B cell (primary cell): ENCODE measurements around the gene WDFY4. TPM values are rescaled to one million over a fixed set of nuclear protein-coding genes. Genes with fewer than 3 reads are reported as not detected.

ENCODE experiments used
- ATAC-seq: fragments of 200-7000 bp; cut with Tn5 transposase; one replicate; pipeline ENCODE4 v1.10.0; 2021; ENCODE audit warnings: low read depth, mild to moderate bottlenecking, moderate number of reproducible peaks, moderate library complexity
- CTCF ChIA-PET: fragments of 350-600 bp; sonication (Branson Sonifier 250); formaldehyde crosslinking; loops from one replicate; lab custom pipeline; 2021; ENCODE audit warnings: antibody characterized with exemption, inconsistent platforms; lab: Charles Lee
- POLR2A ChIA-PET: fragments of 350-600 bp; sonication (Branson Sonifier 250); formaldehyde crosslinking; loops from one replicate; lab custom pipeline; 2021; ENCODE audit warnings: antibody characterized with exemption; lab: Charles Lee
- DNase-seq: peaks from one replicate; pipeline ENCODE4 v3.0.0; 2013
- H2AFZ ChIP-seq: 2 replicates; pipeline ENCODE4 v1.6.1; 2012; ENCODE audit warnings: mild to moderate bottlenecking, low read depth, low read length; ENCODE audit not compliant: insufficient read depth, poor library complexity, severe bottlenecking
- H3K27ac ChIP-seq, 2 donors: 1 replicate in 1 of 2; 2 replicates in 1 of 2; pipeline ENCODE4 v1.5.1; 2012 to 2013; ENCODE audit warnings: low read length in 2 of 2, mild to moderate bottlenecking in 2 of 2, moderate library complexity in 1 of 2
- H3K27me3 ChIP-seq, 4 experiments: fragments of 200-600 bp in 1 of 4; sonication (generic) in 1 of 4; replicated peaks in 1 of 4; 1 replicate in 2 of 4; 2 replicates in 2 of 4; pipeline versions ENCODE4 v1.6.1 to v1.7.0; 2013 to 2016; ENCODE audit warnings: low read length in 3 of 4, mild to moderate bottlenecking in 2 of 4, mixed read lengths in 1 of 4, moderate library complexity in 1 of 4; ENCODE audit not compliant: insufficient read depth in 4 of 4, control insufficient read depth in 3 of 4; ENCODE audit errors: control extremely low read depth in 1 of 4
- H3K36me3 ChIP-seq, 2 experiments: replicated peaks in 1 of 2; 1 replicate in 1 of 2; 2 replicates in 1 of 2; pipeline versions ENCODE4 v1.6.1 to v1.7.1; 2013; ENCODE audit warnings: low read length in 1 of 2; ENCODE audit not compliant: insufficient read depth in 2 of 2, control insufficient read depth in 1 of 2; ENCODE audit errors: control extremely low read depth in 1 of 2, extremely low read depth in 1 of 2
- H3K4me1 ChIP-seq, 2 donors: fragments of 200-600 bp in 1 of 2; sonication (generic) in 1 of 2; 1 replicate in 1 of 2; 2 replicates in 1 of 2; pipeline versions ENCODE4 v1.5.1 to v1.6.1; 2013 to 2017; ENCODE audit warnings: low read length in 2 of 2; ENCODE audit not compliant: control insufficient read depth in 2 of 2, insufficient read depth in 2 of 2
- H3K4me2 ChIP-seq: replicated peaks from 2 replicates; pipeline ENCODE3; 2012; ENCODE audit warnings: mild to moderate bottlenecking, low read depth, low read length; ENCODE audit not compliant: poor library complexity, severe bottlenecking
- H3K4me3 ChIP-seq, 5 experiments: fragments of 200-600 bp in 1 of 5; sonication (generic) in 1 of 5; 1 replicate in 3 of 5; 2 replicates in 2 of 5; pipeline versions ENCODE4 v1.5.1 to v1.7.0; 2011 to 2016; ENCODE audit warnings: low read length in 4 of 5, mild to moderate bottlenecking in 4 of 5, low read depth in 2 of 5, control low read depth in 1 of 5, moderate library complexity in 1 of 5; ENCODE audit not compliant: insufficient read depth in 1 of 5; ENCODE audit errors: control extremely low read depth in 1 of 5, extremely low read depth in 1 of 5
- H3K79me2 ChIP-seq: fragments of 200-600 bp; sonication (generic); one replicate; pipeline ENCODE4 v1.6.0; 2016; ENCODE audit warnings: low read length; ENCODE audit not compliant: control insufficient read depth, insufficient read depth
- H3K9ac ChIP-seq: fragments of 200-600 bp; sonication (generic); 2 replicates; pipeline ENCODE4 v1.6.1; 2017; ENCODE audit warnings: mild to moderate bottlenecking, low read length, moderate library complexity
- H3K9me3 ChIP-seq, 3 donors: one replicate each; pipeline versions ENCODE4 v1.6.1 to v1.7.1; 2013; ENCODE audit warnings: low read length in 2 of 3; ENCODE audit not compliant: control insufficient read depth in 2 of 3, insufficient read depth in 1 of 3; ENCODE audit errors: control extremely low read depth in 1 of 3
- H4K20me1 ChIP-seq: 2 replicates; pipeline ENCODE4 v1.6.0; 2012; ENCODE audit warnings: mild to moderate bottlenecking, low read length; ENCODE audit not compliant: insufficient read depth, control insufficient read depth, poor library complexity, severe bottlenecking
- H3K27ac Mint-ChIP-seq: one replicate; pipeline ENCODE4 v1.8.0; 2021; ENCODE audit warnings: mixed read lengths
- H3K27me3 Mint-ChIP-seq: one replicate; pipeline ENCODE4 v1.8.0; 2021; ENCODE audit warnings: mixed read lengths
- H3K4me1 Mint-ChIP-seq: one replicate; pipeline ENCODE4 v1.8.0; 2021; ENCODE audit warnings: mixed read lengths
- H3K4me3 Mint-ChIP-seq: one replicate; pipeline ENCODE4 v1.8.0; 2021; ENCODE audit warnings: mixed read lengths
- H3K9me3 Mint-ChIP-seq: one replicate; pipeline ENCODE4 v1.8.0; 2022; ENCODE audit warnings: mixed read lengths; ENCODE audit not compliant: insufficient read depth
- EZH2 ChIP-seq: IDR thresholded peaks from 2 replicates; pipeline ENCODE4 v1.6.1; 2012; ENCODE audit warnings: borderline replicate concordance, low read depth, mild to moderate bottlenecking, moderate library complexity, low read length; ENCODE audit not compliant: insufficient read depth, poor library complexity, severe bottlenecking
- WGBS: methylation state at CpG from one replicate; pipeline ENCODE4 v1.1.5; 2013; ENCODE audit warnings: missing lambda C conversion rate; ENCODE audit not compliant: insufficient coverage; 5-methylcytosine and 5-hydroxymethylcytosine counted together
- intact Hi-C: fragments of 100-400 bp; cut with micrococcal nuclease; formaldehyde crosslinking; loops from one replicate; pipeline ENCODE4 v1.10.0; 2022
- polyA minus RNA-seq: library from RNA; depleted of rRNA, polyadenylated mRNA; stranded (reverse); fragments of >200 nt; gene quantifications from 2 replicates; pipeline ENCODE4 v1.2.3, GENCODE V29; 2012
- polyA plus RNA-seq: library from polyadenylated mRNA; depleted of rRNA; stranded (reverse); fragments of >200 nt; gene quantifications from 2 replicates; pipeline ENCODE4 v1.2.3, GENCODE V29; 2012
- total RNA-seq, 2 donors: library from RNA; stranded (reverse); fragments of 120-200 nt in 1 of 2; gene quantifications; 1 replicate in 1 of 2; 2 replicates in 1 of 2; pipeline versions ENCODE4 v1.2.3 to v1.2.4, GENCODE V29; 2013 to 2022
- TF ChIP-seq, protein P1 (sequence below): fragments of 200-600 bp; IDR thresholded peaks from one replicate; pipeline ENCODE4 v1.8.0; 2022; ENCODE audit warnings: antibody characterized with exemption, mild to moderate bottlenecking

WDFY4 gene, protein sequence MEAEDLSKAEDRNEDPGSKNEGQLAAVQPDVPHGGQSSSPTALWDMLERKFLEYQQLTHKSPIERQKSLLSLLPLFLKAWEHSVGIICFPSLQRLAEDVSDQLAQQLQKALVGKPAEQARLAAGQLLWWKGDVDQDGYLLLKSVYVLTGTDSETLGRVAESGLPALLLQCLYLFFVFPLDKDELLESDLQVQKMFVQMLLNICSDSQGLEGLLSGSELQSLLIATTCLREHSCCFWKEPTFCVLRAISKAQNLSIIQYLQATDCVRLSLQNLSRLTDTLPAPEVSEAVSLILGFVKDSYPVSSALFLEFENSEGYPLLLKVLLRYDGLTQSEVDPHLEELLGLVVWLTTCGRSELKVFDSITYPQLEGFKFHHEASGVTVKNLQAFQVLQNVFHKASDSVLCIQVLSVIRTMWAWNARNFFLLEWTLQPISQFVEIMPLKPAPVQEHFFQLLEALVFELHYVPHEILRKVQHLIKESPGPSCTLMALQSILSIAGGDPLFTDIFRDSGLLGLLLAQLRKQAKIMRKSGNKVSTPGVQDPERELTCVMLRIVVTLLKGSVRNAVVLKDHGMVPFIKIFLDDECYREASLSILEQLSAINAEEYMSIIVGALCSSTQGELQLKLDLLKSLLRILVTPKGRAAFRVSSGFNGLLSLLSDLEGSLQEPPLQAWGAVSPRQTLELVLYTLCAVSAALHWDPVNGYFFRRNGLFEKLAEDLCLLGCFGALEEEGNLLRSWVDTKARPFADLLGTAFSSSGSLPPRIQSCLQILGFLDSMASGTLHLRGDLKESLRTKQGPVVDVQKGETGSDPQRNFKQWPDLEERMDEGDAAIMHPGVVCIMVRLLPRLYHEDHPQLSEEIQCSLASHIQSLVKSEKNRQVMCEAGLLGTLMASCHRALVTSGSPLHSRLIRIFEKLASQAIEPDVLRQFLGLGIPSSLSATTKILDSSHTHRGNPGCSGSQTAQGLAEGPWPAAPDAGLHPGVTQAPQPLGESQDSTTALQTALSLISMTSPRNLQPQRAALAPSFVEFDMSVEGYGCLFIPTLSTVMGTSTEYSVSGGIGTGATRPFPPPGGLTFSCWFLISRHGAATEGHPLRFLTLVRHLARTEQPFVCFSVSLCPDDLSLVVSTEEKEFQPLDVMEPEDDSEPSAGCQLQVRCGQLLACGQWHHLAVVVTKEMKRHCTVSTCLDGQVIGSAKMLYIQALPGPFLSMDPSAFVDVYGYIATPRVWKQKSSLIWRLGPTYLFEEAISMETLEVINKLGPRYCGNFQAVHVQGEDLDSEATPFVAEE (N-terminal part only)
- total RNA-seq: 560 and 570 TPM in 2 replicates
- total RNA-seq (2013): 158 TPM
- 255 and 262 TPM in 2 replicates for polyA plus RNA-seq
- 290 and 393 TPM in 2 replicates for polyA minus RNA-seq

DNA sequence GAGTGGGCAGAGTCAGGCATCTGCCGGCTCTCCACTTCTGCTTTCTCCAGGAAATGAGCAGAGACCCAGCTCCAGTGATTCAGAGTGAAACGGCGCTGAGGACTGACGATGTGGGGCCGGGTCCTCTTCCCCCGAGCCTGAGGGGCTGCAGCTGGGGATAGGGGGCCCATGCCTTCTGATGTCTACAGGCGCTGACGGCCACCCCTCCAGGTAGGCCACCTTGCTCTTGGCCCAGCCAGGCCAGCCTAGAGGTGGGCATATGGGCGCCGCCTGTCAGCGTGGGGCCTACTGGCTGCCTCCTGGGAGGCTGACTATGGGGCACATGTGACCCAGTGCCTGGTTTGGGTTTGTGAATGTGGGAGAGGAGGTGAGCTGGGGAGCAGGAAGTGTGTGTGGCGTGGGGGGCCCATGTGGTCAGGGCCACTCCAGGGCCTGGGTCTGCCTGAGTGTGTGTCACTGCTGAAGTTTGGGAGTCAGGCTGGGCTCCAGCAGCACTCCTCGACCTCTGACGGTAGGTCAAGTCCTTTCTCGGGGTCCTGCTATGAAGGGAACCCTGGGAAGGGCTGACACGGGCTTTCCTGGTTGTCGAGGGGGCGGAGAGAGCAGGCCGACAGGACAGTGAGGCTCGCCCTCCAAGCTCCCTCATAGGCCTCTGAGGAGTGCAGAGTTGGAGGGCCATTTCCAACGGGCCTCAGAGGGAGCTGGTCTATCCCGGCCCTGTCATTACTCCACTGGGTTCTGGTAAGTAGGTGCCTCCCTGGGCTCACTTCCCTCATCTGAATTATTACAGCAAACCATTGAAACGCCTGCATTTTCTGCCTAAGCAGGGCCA, at the start of gene WDFY4:
WDFY4 (plus strand) TSS at position 82 of the 832 bp plus-strand sequence. CDS start 24,860 bp downstream, outside the sequence.
- H3K27me3 ChIP-seq: no peaks in the 10 kb centered on the region
- ATAC-seq (peak; percentile 74), DNase-seq (peak; percentile 85)
- peaks cover 64 to 77% of the 10 kb centered on the region in 2 donors for H3K4me1 ChIP-seq
- intact Hi-C loops: loop anchor here (1.0 to 10.0 kb wide), 7 partner anchors 13 to 510 kb away; partner anchors contain the start of gene MAPK8
- TF ChIP-seq EZH2: no peak
- TF ChIP-seq, protein P1, sequence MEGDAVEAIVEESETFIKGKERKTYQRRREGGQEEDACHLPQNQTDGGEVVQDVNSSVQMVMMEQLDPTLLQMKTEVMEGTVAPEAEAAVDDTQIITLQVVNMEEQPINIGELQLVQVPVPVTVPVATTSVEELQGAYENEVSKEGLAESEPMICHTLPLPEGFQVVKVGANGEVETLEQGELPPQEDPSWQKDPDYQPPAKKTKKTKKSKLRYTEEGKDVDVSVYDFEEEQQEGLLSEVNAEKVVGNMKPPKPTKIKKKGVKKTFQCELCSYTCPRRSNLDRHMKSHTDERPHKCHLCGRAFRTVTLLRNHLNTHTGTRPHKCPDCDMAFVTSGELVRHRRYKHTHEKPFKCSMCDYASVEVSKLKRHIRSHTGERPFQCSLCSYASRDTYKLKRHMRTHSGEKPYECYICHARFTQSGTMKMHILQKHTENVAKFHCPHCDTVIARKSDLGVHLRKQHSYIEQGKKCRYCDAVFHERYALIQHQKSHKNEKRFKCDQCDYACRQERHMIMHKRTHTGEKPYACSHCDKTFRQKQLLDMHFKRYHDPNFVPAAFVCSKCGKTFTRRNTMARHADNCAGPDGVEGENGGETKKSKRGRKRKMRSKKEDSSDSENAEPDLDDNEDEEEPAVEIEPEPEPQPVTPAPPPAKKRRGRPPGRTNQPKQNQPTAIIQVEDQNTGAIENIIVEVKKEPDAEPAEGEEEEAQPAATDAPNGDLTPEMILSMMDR: no peak
- H3K9ac ChIP-seq: peak within 1 kb of the TSS; percentile 88
- ChIA-PET POLR2A (interaction anchor here (0.6 to 4.4 kb wide), 14 partner anchors 10 to 225 kb away, joined by 3 to 263 read pairs (median 5); no protein-coding TSS in a partner anchor), CTCF (interaction anchor here (0.9 to 9.6 kb wide), 17 partner anchors 9 to 119 kb away, joined by 3 to 139 read pairs (median 7); no protein-coding TSS in a partner anchor)
- no peaks in the 10 kb centered on the region for H3K27me3 Mint-ChIP-seq
- peak within 1 kb of the TSS; percentile 94 for H3K4me3 Mint-ChIP-seq
- H3K36me3 ChIP-seq: peaks cover 7 to 9% of the 10 kb centered on the region in 2 experiments
- 2% methylated on average over 23 of the region's 23 CpGs for WGBS
- peaks cover 0 to 6% (median 4%) of the 10 kb centered on the region in 3 donors for H3K9me3 ChIP-seq
- peak within 1 kb of the TSS; percentile 73 to 89 (median 86) for H3K4me3 ChIP-seq
- H3K4me1 Mint-ChIP-seq: peaks cover 66% of the 10 kb centered on the region
- H3K9me3 Mint-ChIP-seq: no peaks in the 10 kb centered on the region
- H3K79me2 ChIP-seq: peaks cover 77% of the 10 kb centered on the region
- peak within 1 kb of the TSS; percentile 97 for H3K27ac Mint-ChIP-seq
- peak within 1 kb of the TSS; percentile 99 for H3K27ac ChIP-seq
- H3K4me2 ChIP-seq: peak within 1 kb of the TSS; percentile 90
- H2AFZ ChIP-seq: peak within 1 kb of the TSS; percentile 56
- peaks cover 14% of the 10 kb centered on the region for H4K20me1 ChIP-seq
